Mesodermal cell (in vitro differentiated cells): ENCODE data around the gene CNTFR.
A peak's percentile ranks its signal among the peaks of the same experiment; 100 is the strongest.
"Not testable (repeated sequence)": the region's sequence is repeated elsewhere in the genome, so short reads cannot be mapped to it uniquely, and the experiment has no call there.

Experiments used
- H3K27ac ChIP-seq: 2 replicates; pipeline ENCODE4 v1.7.0; 2013; ENCODE audit warnings: mild to moderate bottlenecking, low read depth, low read length, moderate library complexity; ENCODE audit not compliant: severe bottlenecking
- H3K36me3 ChIP-seq: 2 replicates; pipeline ENCODE4 v1.7.1; 2013; ENCODE audit warnings: mild to moderate bottlenecking, low read length, moderate library complexity; ENCODE audit not compliant: control insufficient read depth, insufficient read depth
- H3K4me1 ChIP-seq: one replicate; pipeline ENCODE4 v1.7.1; 2013; ENCODE audit warnings: mild to moderate bottlenecking, low read length; ENCODE audit not compliant: insufficient read depth, control insufficient read depth, poor library complexity, severe bottlenecking
- H3K4me3 ChIP-seq: 2 replicates; pipeline ENCODE4 v1.7.0; 2013; ENCODE audit warnings: low read length, control low read depth, mild to moderate bottlenecking; ENCODE audit not compliant: insufficient read depth, poor library complexity, severe bottlenecking; ENCODE audit errors: extremely low read depth
- H3K9me3 ChIP-seq: 2 replicates; pipeline ENCODE4 v1.7.1; 2013; ENCODE audit warnings: mild to moderate bottlenecking, low read length, moderate library complexity; ENCODE audit not compliant: control insufficient read depth
- WGBS, 2 experiments: methylation state at CpG; one replicate each; pipeline ENCODE4 v1.1.5; 2013; ENCODE audit warnings: missing lambda C conversion rate in 2 of 2; ENCODE audit not compliant: insufficient coverage in 2 of 2; 5-methylcytosine and 5-hydroxymethylcytosine counted together

The CNTFR gene

GRCh38 chr9:34536685-34537084, 52.8 kb downstream of the CNTFR start:
- no peak overlapping the region for H3K4me3 ChIP-seq
- no peaks in the 10 kb centered on the region for H3K36me3 ChIP-seq
- H3K27ac ChIP-seq, result no peak overlapping the region
- peaks cover 7% of the 10 kb centered on the region for H3K4me1 ChIP-seq
- 69 to 70% methylated on average over 4 to 5 of the region's 7 CpGs for WGBS, 2 experiments
- H3K9me3 ChIP-seq, result no peaks in the 10 kb centered on the region

GRCh38 chr9:34532041-34532440, 57.5 kb downstream of the CNTFR start:
- not testable (repeated sequence) for H3K36me3 ChIP-seq, H3K9me3 ChIP-seq, H3K27ac ChIP-seq, H3K4me1 ChIP-seq, H3K4me3 ChIP-seq
- WGBS, 2 experiments, result 90 to 100% methylated on average over 2 to 5 of the region's 8 CpGs

GRCh38 chr9:34526026-34526425, 63.5 kb downstream of the CNTFR start:
- Histone ChIP-seq H3K4me1 (peaks cover 5% of the 10 kb centered on the region), H3K36me3 (no peaks in the 10 kb centered on the region), H3K27ac (no peak overlapping the region), H3K4me3 (no peak overlapping the region), H3K9me3 (no peaks in the 10 kb centered on the region)
- 71 to 78% methylated on average over 1 to 2 of the region's 2 CpGs for WGBS, 2 experiments

GRCh38 chr9:34524349-34524748, 65.2 kb downstream of the CNTFR start:
- peaks cover 5% of the 10 kb centered on the region for H3K4me1 ChIP-seq
- no peaks in the 10 kb centered on the region for H3K36me3 ChIP-seq
- H3K27ac ChIP-seq, result no peak overlapping the region
- 85 to 93% methylated on average over 3 of the region's 3 CpGs for WGBS, 2 experiments
- no peak overlapping the region for H3K4me3 ChIP-seq
- H3K9me3 ChIP-seq, result no peaks in the 10 kb centered on the region

GRCh38 chr9:34522971-34523797, 66.3 kb downstream of the CNTFR start, which contains the start of gene ENHO:
TSS of gene ENHO (minus strand) at chr9:34522990. CDS start at chr9:34521695, 1,295 bp downstream.
- Histone ChIP-seq H3K36me3 (no peaks in the 10 kb centered on the region), H3K27ac (no peak within 1 kb of the TSS), H3K4me3 (peak within 1 kb of the TSS; percentile 47), H3K9me3 (no peaks in the 10 kb centered on the region), H3K4me1 (peaks cover 5% of the 10 kb centered on the region)
- WGBS, 2 experiments, result 11 to 13% methylated on average over 34 to 37 of the region's 63 CpGs

- Histone ChIP-seq H3K4me3 (peak overlapping the region; percentile 47), H3K4me1 (peaks cover 5% of the 10 kb centered on the region), H3K36me3 (no peaks in the 10 kb centered on the region), H3K9me3 (no peaks in the 10 kb centered on the region), H3K27ac (no peak overlapping the region)
- WGBS, 2 experiments, result 14 to 21% methylated on average over 24 to 26 of the region's 31 CpGs
These were observed 67.2 kb downstream of the CNTFR start for GRCh38 chr9:34522091-34522887.

GRCh38 chr9:34521406-34522045, 68.0 kb downstream of the CNTFR start:
- Histone ChIP-seq H3K4me1 (peaks cover 5% of the 10 kb centered on the region), H3K27ac (no peak overlapping the region), H3K36me3 (no peaks in the 10 kb centered on the region), H3K4me3 (no peak overlapping the region), H3K9me3 (no peaks in the 10 kb centered on the region)
- 88 to 96% methylated on average over 7 to 11 of the region's 11 CpGs for WGBS, 2 experiments

GRCh38 chr9:34520505-34521385, 68.8 kb downstream of the CNTFR start:
- H3K4me3 ChIP-seq, result no peak overlapping the region
- H3K36me3 ChIP-seq, result no peaks in the 10 kb centered on the region
- no peak overlapping the region for H3K27ac ChIP-seq
- WGBS, 2 experiments, result 93 to 95% methylated on average over 5 of the region's 6 CpGs
- H3K4me1 ChIP-seq, result peaks cover 5% of the 10 kb centered on the region
- H3K9me3 ChIP-seq, result no peaks in the 10 kb centered on the region

GRCh38 chr9:34520096-34520495, 69.4 kb downstream of the CNTFR start:
- no peaks in the 10 kb centered on the region for H3K36me3 ChIP-seq
- H3K4me1 ChIP-seq, result peaks cover 5% of the 10 kb centered on the region
- H3K27ac ChIP-seq, result no peak overlapping the region
- H3K9me3 ChIP-seq, result no peaks in the 10 kb centered on the region
- H3K4me3 ChIP-seq, result no peak overlapping the region
- 82 to 96% methylated on average over 3 to 4 of the region's 6 CpGs for WGBS, 2 experiments
